ENCODE data around the gene ST7. TPM values are rescaled to one million over a fixed set of nuclear protein-coding genes. Genes with fewer than 3 reads are reported as not detected.
A peak's percentile ranks its signal among the peaks of the same experiment; 100 is the strongest.

Gene ST7
- total RNA-seq, 1 donor: 19.9 TPM

DNA sequence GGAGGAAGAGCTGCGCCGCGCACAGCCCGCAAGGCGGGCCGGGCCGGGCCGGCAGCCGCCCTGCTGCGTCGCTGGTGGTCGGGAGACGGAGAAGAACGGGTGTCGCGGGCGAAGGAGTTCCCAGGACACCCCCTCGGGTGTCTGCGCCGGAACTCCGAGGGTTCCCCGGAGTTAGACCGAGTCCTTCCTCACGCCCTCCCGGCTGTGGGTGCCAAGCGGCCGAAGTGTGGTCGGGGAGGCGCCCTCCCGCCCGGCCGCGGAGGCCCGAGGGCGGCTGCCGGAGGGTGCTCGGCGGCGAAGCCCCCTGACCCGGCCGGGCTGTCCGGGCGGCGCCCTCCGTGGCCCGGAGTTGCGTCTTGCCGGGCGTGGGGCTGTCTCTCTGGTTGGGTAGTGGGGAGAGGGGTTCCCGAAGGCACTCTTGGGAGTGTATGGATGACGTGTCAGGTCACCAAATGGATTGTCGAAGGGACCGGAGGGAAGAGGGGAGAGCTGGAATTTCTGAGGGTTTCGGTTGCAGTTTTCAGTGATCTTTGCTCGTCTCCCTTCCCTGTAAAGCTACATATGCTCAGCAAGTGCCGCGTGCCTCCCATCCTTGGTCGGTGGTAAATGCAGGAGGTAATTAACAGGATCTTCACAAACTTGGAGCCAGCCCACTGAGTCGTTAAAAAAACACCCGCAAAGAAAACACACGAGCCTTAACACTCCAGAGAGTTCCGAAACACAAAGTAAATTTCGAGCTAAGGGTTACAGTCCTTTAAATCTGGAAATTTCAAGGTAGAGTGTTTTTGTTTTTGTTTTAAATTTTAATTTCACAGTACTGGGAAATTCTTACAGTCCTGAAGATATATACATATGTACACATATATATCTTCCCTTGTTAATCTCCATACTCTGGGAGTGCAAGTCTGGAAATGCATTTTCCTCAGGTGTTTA lies 871 bp downstream of the ST7 start:
- H3K9me3 ChIP-seq (ENCODE audit: low read depth, low read length): no peaks in the 10 kb centered on the region
- H4K20me1 ChIP-seq (ENCODE audit: insufficient read depth, low read length): no peaks in the 10 kb centered on the region
- H3K27me3 ChIP-seq (ENCODE audit: insufficient read depth, low read length): no peaks in the 10 kb centered on the region
- H3K4me2 ChIP-seq (ENCODE audit: insufficient read depth, low read length): peak overlapping the region; percentile 90
- H3K4me1 ChIP-seq (ENCODE audit: insufficient read depth, low read length): peaks cover 21% of the 10 kb centered on the region
- peak overlapping the region; percentile 89 for H3K4me3 ChIP-seq (ENCODE audit: insufficient read depth, low read length)
- H3K36me3 ChIP-seq (ENCODE audit: insufficient read depth, low read length): no peaks in the 10 kb centered on the region
- peak overlapping the region; percentile 77 for H2AFZ ChIP-seq (ENCODE audit: low read length)
- peak overlapping the region; percentile 87 for H3K27ac ChIP-seq (ENCODE audit: low read depth, low read length)
- TF ChIP-seq, protein P1, sequence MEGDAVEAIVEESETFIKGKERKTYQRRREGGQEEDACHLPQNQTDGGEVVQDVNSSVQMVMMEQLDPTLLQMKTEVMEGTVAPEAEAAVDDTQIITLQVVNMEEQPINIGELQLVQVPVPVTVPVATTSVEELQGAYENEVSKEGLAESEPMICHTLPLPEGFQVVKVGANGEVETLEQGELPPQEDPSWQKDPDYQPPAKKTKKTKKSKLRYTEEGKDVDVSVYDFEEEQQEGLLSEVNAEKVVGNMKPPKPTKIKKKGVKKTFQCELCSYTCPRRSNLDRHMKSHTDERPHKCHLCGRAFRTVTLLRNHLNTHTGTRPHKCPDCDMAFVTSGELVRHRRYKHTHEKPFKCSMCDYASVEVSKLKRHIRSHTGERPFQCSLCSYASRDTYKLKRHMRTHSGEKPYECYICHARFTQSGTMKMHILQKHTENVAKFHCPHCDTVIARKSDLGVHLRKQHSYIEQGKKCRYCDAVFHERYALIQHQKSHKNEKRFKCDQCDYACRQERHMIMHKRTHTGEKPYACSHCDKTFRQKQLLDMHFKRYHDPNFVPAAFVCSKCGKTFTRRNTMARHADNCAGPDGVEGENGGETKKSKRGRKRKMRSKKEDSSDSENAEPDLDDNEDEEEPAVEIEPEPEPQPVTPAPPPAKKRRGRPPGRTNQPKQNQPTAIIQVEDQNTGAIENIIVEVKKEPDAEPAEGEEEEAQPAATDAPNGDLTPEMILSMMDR (IDR thresholded peaks at IDR 0.05; ENCODE audit: extremely low read depth, low read depth, low read length): no peak
- peaks cover 49% of the 10 kb centered on the region for H3K79me2 ChIP-seq (ENCODE audit: insufficient read depth, low read length)
- DNase-seq (ENCODE audit: insufficient read length, low spot score, missing footprints): peak; percentile 91

DNA sequence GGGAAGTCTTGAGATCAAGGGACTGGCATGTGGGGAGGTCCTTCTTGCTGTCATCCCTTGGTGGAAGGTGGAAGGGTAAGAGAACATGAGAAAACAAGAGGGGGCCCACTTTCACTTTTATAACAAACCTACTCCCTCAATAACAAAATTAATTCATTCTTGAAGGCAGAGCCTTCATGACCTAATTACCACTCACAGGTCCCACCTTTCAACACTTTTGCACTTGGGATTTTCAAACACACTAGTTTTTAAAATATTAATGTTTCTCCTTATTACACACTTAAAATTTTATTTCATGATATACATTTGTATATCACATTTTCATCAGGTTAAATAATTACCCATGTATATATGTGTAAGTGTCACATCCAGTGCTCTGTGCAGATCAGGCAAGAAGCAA lies 2.0 kb downstream of the ST7 start:
- no peak for DNase-seq (ENCODE audit: insufficient read length, low spot score, missing footprints)
- H3K36me3 ChIP-seq (ENCODE audit: insufficient read depth, low read length): no peaks in the 10 kb centered on the region
- H4K20me1 ChIP-seq (ENCODE audit: insufficient read depth, low read length): no peaks in the 10 kb centered on the region
- H3K79me2 ChIP-seq (ENCODE audit: insufficient read depth, low read length): peaks cover 60% of the 10 kb centered on the region
- H3K9me3 ChIP-seq (ENCODE audit: low read depth, low read length): no peaks in the 10 kb centered on the region
- H3K27me3 ChIP-seq (ENCODE audit: insufficient read depth, low read length): no peaks in the 10 kb centered on the region
- TF ChIP-seq, protein P1 (IDR thresholded peaks at IDR 0.05; ENCODE audit: extremely low read depth, low read depth, low read length): no peak
- H3K4me2 ChIP-seq (ENCODE audit: insufficient read depth, low read length): peak overlapping the region; percentile 90
- H3K27ac ChIP-seq (ENCODE audit: low read depth, low read length): no peak overlapping the region
- peak overlapping the region; percentile 89 for H3K4me3 ChIP-seq (ENCODE audit: insufficient read depth, low read length)
- peaks cover 21% of the 10 kb centered on the region for H3K4me1 ChIP-seq (ENCODE audit: insufficient read depth, low read length)
- H2AFZ ChIP-seq (ENCODE audit: low read length): no peak overlapping the region

DNA sequence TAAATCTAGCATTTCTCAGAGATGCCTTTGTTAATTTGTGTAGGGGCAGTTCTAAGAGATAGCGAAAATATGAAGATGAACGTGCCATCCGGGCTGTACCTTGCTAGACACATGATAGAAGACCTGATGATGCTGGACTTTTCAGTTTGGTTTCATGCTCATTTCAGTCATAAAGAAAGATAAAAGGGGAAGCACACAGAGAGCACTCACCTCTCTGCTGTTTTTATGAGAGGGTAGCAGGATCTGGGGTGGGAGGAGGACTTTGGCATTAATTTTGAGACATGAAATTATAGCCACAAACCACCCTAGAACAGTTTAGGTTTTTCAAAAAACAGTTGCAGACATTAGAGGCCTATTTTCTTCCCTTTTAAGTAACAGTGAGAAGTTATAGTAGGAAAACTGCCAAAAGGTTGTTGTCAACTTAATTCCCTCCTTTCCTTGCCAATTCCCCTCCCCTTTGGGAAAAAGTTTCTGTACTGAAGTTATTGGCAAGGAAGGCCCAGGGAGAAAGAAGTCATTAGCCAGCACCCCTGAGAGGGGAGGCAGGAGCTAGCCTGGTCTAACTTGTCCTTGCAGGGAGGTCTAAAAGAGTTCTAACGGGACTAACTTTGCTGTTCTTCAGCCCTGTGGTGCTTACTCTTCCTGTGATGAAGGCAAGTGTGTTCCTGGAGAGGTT lies 2.6 kb downstream of the ST7 start:
- Histone ChIP-seq H2AFZ (ENCODE audit: low read length) (no peak overlapping the region), H3K9me3 (ENCODE audit: low read depth, low read length) (no peaks in the 10 kb centered on the region), H3K79me2 (ENCODE audit: insufficient read depth, low read length) (peaks cover 66% of the 10 kb centered on the region), H3K4me3 (ENCODE audit: insufficient read depth, low read length) (no peak overlapping the region), H3K27me3 (ENCODE audit: insufficient read depth, low read length) (no peaks in the 10 kb centered on the region), H3K27ac (ENCODE audit: low read depth, low read length) (no peak overlapping the region), H3K4me1 (ENCODE audit: insufficient read depth, low read length) (peaks cover 21% of the 10 kb centered on the region), H3K36me3 (ENCODE audit: insufficient read depth, low read length) (no peaks in the 10 kb centered on the region), H4K20me1 (ENCODE audit: insufficient read depth, low read length) (no peaks in the 10 kb centered on the region), H3K4me2 (ENCODE audit: insufficient read depth, low read length) (peak overlapping the region; percentile 90)
- TF ChIP-seq, protein P1 (IDR thresholded peaks at IDR 0.05; ENCODE audit: extremely low read depth, low read depth, low read length): no peak
- DNase-seq (ENCODE audit: insufficient read length, low spot score, missing footprints): peak; percentile 13

DNA sequence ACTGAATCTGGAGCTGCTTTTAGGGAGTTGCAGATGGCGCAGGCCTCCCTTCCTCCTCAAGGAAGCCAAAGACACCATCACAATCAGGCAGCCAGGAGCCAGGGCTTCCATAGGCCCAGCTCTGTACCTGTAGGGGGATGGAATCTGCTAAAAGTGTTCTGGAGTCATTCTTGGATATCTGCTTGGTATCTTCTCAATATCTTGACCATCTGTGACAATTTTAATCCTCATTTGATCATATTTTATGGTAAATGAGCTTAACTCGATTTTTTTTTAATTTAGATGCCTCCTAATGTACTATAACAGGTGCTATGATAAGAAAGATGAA lies 3.1 kb downstream of the ST7 start:
- no peak overlapping the region for H3K4me2 ChIP-seq (ENCODE audit: insufficient read depth, low read length)
- H3K79me2 ChIP-seq (ENCODE audit: insufficient read depth, low read length): peaks cover 71% of the 10 kb centered on the region
- no peak for DNase-seq (ENCODE audit: insufficient read length, low spot score, missing footprints)
- H3K4me3 ChIP-seq (ENCODE audit: insufficient read depth, low read length): no peak overlapping the region
- no peak overlapping the region for H3K27ac ChIP-seq (ENCODE audit: low read depth, low read length)
- no peaks in the 10 kb centered on the region for H3K27me3 ChIP-seq (ENCODE audit: insufficient read depth, low read length)
- TF ChIP-seq, protein P1 (IDR thresholded peaks at IDR 0.05; ENCODE audit: extremely low read depth, low read depth, low read length): no peak
- H2AFZ ChIP-seq (ENCODE audit: low read length): no peak overlapping the region
- H4K20me1 ChIP-seq (ENCODE audit: insufficient read depth, low read length): no peaks in the 10 kb centered on the region
- peaks cover 21% of the 10 kb centered on the region for H3K4me1 ChIP-seq (ENCODE audit: insufficient read depth, low read length)
- H3K9me3 ChIP-seq (ENCODE audit: low read depth, low read length): no peaks in the 10 kb centered on the region
- no peaks in the 10 kb centered on the region for H3K36me3 ChIP-seq (ENCODE audit: insufficient read depth, low read length)

All from osteoblast (primary cell).